ENCODE data around the gene DNM3. TPM values are rescaled to one million over a fixed set of nuclear protein-coding genes. Genes with fewer than 3 reads are reported as not detected.

Gene DNM3
- total RNA-seq, 6 experiments from 2014 or later, result 0.25 to 0.73 (median 0.39) TPM

DNA sequence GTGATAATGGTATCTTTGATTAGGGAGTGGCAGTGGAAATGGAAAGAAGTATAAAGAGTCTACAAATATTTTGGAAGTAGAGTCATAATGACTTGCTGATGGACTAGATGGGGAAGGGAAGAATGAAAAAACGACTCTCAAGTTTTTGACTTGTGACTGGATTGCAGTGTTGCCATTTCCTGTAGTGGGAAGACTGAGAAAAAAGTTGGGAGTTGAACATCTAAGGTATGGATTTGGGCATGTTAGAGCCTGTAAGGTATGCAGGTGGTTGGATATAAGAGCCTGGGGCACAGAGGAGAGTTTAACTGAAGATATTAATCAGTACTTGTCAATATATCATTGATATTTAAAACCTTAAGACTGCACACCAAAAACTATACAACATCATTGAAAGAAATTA, 19.4 kb downstream of the DNM3 start:
- Mint-ChIP-seq H3K27me3 (ENCODE audit: insufficient read depth) (no peaks in the 10 kb centered on the region; the same call in 1 of the 2 replicates), H3K36me3 (ENCODE audit: low read depth) (no peaks in the 10 kb centered on the region), H3K4me3 (no peak overlapping the region), H3K9me3 (no peaks in the 10 kb centered on the region), H3K27ac (no peak overlapping the region), H3K4me1 (ENCODE audit: low read depth) (no peaks in the 10 kb centered on the region)
- no peak for DNase-seq
- TF ChIP-seq, protein P1, sequence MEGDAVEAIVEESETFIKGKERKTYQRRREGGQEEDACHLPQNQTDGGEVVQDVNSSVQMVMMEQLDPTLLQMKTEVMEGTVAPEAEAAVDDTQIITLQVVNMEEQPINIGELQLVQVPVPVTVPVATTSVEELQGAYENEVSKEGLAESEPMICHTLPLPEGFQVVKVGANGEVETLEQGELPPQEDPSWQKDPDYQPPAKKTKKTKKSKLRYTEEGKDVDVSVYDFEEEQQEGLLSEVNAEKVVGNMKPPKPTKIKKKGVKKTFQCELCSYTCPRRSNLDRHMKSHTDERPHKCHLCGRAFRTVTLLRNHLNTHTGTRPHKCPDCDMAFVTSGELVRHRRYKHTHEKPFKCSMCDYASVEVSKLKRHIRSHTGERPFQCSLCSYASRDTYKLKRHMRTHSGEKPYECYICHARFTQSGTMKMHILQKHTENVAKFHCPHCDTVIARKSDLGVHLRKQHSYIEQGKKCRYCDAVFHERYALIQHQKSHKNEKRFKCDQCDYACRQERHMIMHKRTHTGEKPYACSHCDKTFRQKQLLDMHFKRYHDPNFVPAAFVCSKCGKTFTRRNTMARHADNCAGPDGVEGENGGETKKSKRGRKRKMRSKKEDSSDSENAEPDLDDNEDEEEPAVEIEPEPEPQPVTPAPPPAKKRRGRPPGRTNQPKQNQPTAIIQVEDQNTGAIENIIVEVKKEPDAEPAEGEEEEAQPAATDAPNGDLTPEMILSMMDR (IDR thresholded peaks at IDR 0.05), result no peak

DNA sequence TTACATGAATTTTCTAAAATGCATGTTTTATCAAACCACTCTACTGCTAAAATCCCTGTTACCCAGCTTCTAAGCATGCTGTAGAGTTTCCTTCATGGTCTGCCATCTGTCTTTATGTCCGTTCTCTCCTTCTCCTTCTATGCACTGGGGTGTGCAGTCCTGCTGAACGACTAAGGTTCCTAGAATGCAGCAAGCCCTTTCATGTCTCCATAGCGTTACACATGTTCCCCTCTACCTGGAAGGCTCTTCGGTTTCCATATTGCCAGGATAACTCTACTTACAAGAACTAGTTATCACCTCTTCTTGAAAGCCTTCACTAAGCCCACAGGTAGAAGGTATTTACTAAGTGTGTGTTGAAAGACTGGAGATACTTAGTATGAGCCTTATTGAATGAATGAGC, 22.2 kb downstream of the DNM3 start:
- H3K27me3 Mint-ChIP-seq (ENCODE audit: insufficient read depth), result peaks cover 3% of the 10 kb centered on the region; the same call in 1 of the 2 replicates
- no peak for DNase-seq
- no peak overlapping the region for H3K27ac Mint-ChIP-seq
- no peak overlapping the region for H3K4me3 Mint-ChIP-seq
- H3K9me3 Mint-ChIP-seq, result no peaks in the 10 kb centered on the region
- no peaks in the 10 kb centered on the region for H3K36me3 Mint-ChIP-seq (ENCODE audit: low read depth)
- TF ChIP-seq, protein P1 (IDR thresholded peaks at IDR 0.05), result no peak
- no peaks in the 10 kb centered on the region for H3K4me1 Mint-ChIP-seq (ENCODE audit: low read depth)

DNA sequence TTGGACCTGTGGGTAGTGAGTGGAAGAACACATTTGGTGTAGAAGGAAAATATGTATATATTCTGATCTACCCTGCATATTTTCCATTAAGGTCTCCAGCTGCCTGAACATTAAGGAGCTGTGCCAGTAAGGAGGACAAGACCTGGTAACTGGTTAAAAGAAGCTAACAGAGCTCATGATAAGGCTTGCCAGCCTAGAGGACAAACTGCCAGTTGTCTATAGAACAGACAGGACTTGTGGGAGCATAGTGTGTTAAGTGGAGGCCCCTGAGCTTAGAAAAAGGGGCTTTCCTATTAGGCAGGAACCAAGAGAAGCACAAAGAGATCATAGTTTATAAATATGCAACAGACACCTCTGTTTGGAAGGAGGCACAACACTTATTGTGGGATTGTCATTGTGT, 23.0 kb downstream of the DNM3 start:
- TF ChIP-seq, protein P1 (IDR thresholded peaks at IDR 0.05), result no peak
- no peak overlapping the region for H3K4me3 Mint-ChIP-seq
- no peak overlapping the region for H3K27ac Mint-ChIP-seq
- no peaks in the 10 kb centered on the region for H3K36me3 Mint-ChIP-seq (ENCODE audit: low read depth)
- H3K9me3 Mint-ChIP-seq, result no peaks in the 10 kb centered on the region
- H3K27me3 Mint-ChIP-seq (ENCODE audit: insufficient read depth), result peaks cover 3% of the 10 kb centered on the region
- no peak for DNase-seq
- H3K4me1 Mint-ChIP-seq (ENCODE audit: low read depth), result no peaks in the 10 kb centered on the region

DNA sequence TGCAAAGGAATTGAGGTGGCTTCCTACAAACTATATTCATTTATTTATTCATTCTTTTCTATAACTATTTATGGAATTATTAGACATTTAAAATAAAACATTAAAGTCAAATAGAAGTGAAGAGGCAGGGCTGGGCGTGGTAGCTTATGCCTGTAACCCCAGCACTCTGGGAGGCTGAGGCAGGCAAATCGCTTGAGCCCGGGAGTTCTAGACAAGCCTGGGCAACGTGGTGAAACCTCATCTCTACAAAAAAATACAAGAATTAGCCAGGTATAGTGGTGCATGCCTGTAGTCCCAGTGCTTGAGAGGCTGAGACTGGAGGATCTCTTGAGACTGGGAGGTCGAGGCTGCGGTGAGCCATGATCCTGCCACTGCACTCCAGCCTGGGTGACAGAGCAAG, 23.8 kb downstream of the DNM3 start:
- peaks cover 3% of the 10 kb centered on the region for H3K27me3 Mint-ChIP-seq (ENCODE audit: insufficient read depth)
- TF ChIP-seq, protein P1 (IDR thresholded peaks at IDR 0.05), result no peak
- no peak overlapping the region for H3K27ac Mint-ChIP-seq
- no peaks in the 10 kb centered on the region for H3K4me1 Mint-ChIP-seq (ENCODE audit: low read depth)
- no peaks in the 10 kb centered on the region for H3K36me3 Mint-ChIP-seq (ENCODE audit: low read depth)
- no peak overlapping the region for H3K4me3 Mint-ChIP-seq
- no peaks in the 10 kb centered on the region for H3K9me3 Mint-ChIP-seq
- DNase-seq, result no peak

DNA sequence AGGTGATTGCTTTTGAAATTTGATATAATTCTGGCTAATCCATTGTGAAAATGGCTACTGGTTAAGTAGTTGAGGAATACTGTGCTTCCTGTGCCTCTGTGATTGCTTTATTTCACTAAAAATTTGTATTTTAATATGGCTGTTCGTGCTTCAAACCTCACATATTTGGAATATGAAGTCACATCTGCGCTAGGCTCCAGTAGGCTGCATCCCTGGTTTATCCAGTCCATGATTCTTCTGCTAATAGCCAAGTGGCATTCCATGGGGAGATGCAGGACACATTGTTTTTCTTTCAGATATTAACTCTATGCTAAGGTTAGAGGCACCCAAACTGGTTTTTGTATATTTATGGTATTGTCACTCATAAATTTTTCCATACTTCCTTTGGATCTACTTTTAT, 25.9 kb downstream of the DNM3 start:
- Mint-ChIP-seq H3K27me3 (ENCODE audit: insufficient read depth) (peaks cover 3% of the 10 kb centered on the region), H3K36me3 (ENCODE audit: low read depth) (no peaks in the 10 kb centered on the region), H3K9me3 (no peaks in the 10 kb centered on the region), H3K4me3 (no peak overlapping the region), H3K4me1 (ENCODE audit: low read depth) (no peaks in the 10 kb centered on the region), H3K27ac (no peak overlapping the region)
- no peak for DNase-seq
- TF ChIP-seq, protein P1 (IDR thresholded peaks at IDR 0.05), result no peak

DNA sequence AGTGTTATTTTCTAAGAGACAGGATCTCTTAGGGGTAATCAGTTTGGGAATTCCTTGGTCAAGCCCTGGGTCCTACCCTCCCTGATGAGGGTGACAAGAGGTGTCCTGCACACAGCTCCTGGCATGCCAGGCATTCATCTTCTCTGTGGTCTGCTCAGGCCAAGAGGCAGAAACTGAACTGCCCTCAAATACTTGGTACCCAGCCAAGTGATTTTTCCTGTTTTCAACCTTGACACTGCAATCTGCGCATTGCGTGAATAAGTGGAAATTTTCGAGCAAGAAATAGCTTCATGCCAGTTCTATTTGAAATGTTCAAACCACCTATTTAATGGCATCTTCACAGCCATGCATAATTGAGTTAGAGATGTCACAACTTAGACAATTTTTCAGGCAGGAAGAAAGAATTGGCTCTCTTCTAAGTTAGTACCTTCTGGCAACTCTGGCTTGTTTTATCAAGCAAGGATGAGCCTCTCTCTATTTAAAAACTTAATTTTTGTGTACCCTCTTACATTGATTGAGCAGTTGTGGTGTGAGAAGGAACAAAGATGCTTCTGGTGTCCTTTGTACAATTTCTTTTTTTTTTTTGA, 27.0 kb downstream of the DNM3 start:
- TF ChIP-seq, protein P1 (IDR thresholded peaks at IDR 0.05), result no peak
- H3K4me3 Mint-ChIP-seq, result no peak overlapping the region
- no peaks in the 10 kb centered on the region for H3K36me3 Mint-ChIP-seq (ENCODE audit: low read depth)
- no peak for DNase-seq
- H3K27ac Mint-ChIP-seq, result no peak overlapping the region
- no peaks in the 10 kb centered on the region for H3K9me3 Mint-ChIP-seq
- H3K27me3 Mint-ChIP-seq (ENCODE audit: insufficient read depth), result peaks cover 3% of the 10 kb centered on the region
- H3K4me1 Mint-ChIP-seq (ENCODE audit: low read depth), result no peaks in the 10 kb centered on the region

All from HFFc6 (cell line).